Measurements from ENCODE around the gene PRPSAP1. TPM values are rescaled to one million over a fixed set of nuclear protein-coding genes. Genes with fewer than 3 reads are reported as not detected.

The PRPSAP1 gene
- total RNA-seq, 1 experiment from 2014 or later: 77.5 TPM

GRCh38 chr17:76343106-76343505 is 10.6 kb downstream of the PRPSAP1 start:
- intact Hi-C loops (cut with micrococcal nuclease; ENCODE audit: unreplicated experiment): no loop called here
- ChIA-PET CTCF (no interaction called here), POLR2A (ENCODE audit: low non-redundant PET) (no interaction called here)
- H3K4me1 ChIP-seq (ENCODE audit: insufficient read depth, low read length, poor library complexity, severe bottlenecking): no peaks in the 10 kb centered on the region
- no peak overlapping the region for H3K4me3 ChIP-seq (ENCODE audit: low read depth, low read length, poor library complexity, severe bottlenecking)
- no peak for TF ChIP-seq EZH2 (IDR thresholded peaks at IDR 0.05; ENCODE audit: borderline replicate concordance, low read depth, low read length, poor library complexity, severe bottlenecking)
- TF ChIP-seq CTCF (conservative IDR thresholded peaks at IDR 0.05; ENCODE audit: low read depth, low read length): no peak
- BruUV-seq (replicated peaks): no TSS peak
- no peaks in the 10 kb centered on the region for H3K27me3 ChIP-seq (replicated peaks; ENCODE audit: insufficient read depth, low read depth, low read length, poor library complexity)
- no peak for DNase-seq (ENCODE audit: low spot score)
- peaks cover 17% of the 10 kb centered on the region for H3K36me3 ChIP-seq (ENCODE audit: insufficient read depth, low read length, poor library complexity, severe bottlenecking)
- H3K27ac ChIP-seq (ENCODE audit: low read depth, low read length, poor library complexity, severe bottlenecking): no peak overlapping the region
- no peaks in the 10 kb centered on the region for H3K9me3 ChIP-seq (ENCODE audit: low read depth, low read length, poor library complexity, severe bottlenecking)

GRCh38 chr17:76341301-76341700 is 12.4 kb downstream of the PRPSAP1 start:
- Histone ChIP-seq H3K9me3 (ENCODE audit: low read depth, low read length, poor library complexity, severe bottlenecking) (no peaks in the 10 kb centered on the region), H3K27me3 (replicated peaks; ENCODE audit: insufficient read depth, low read depth, low read length, poor library complexity) (no peaks in the 10 kb centered on the region), H3K4me3 (ENCODE audit: low read depth, low read length, poor library complexity, severe bottlenecking) (no peak overlapping the region), H3K36me3 (ENCODE audit: insufficient read depth, low read length, poor library complexity, severe bottlenecking) (peaks cover 13% of the 10 kb centered on the region), H3K27ac (ENCODE audit: low read depth, low read length, poor library complexity, severe bottlenecking) (no peak overlapping the region), H3K4me1 (ENCODE audit: insufficient read depth, low read length, poor library complexity, severe bottlenecking) (no peaks in the 10 kb centered on the region)
- no peak for TF ChIP-seq EZH2 (IDR thresholded peaks at IDR 0.05; ENCODE audit: borderline replicate concordance, low read depth, low read length, poor library complexity, severe bottlenecking)
- no peak for TF ChIP-seq CTCF (conservative IDR thresholded peaks at IDR 0.05; ENCODE audit: low read depth, low read length)
- BruUV-seq (replicated peaks): no TSS peak
- ChIA-PET POLR2A (ENCODE audit: low non-redundant PET) (no interaction called here), CTCF (no interaction called here)
- intact Hi-C loops (cut with micrococcal nuclease; ENCODE audit: unreplicated experiment): no loop called here
- no peak for DNase-seq (ENCODE audit: low spot score)

- H3K27me3 ChIP-seq (replicated peaks; ENCODE audit: insufficient read depth, low read depth, low read length, poor library complexity): no peaks in the 10 kb centered on the region
- no peak overlapping the region for H3K4me3 ChIP-seq (ENCODE audit: low read depth, low read length, poor library complexity, severe bottlenecking)
- no peak for DNase-seq (ENCODE audit: low spot score)
- ChIA-PET CTCF (no interaction called here), POLR2A (ENCODE audit: low non-redundant PET) (no interaction called here)
- H3K27ac ChIP-seq (ENCODE audit: low read depth, low read length, poor library complexity, severe bottlenecking): no peak overlapping the region
- intact Hi-C loops (cut with micrococcal nuclease; ENCODE audit: unreplicated experiment): no loop called here
- H3K9me3 ChIP-seq (ENCODE audit: low read depth, low read length, poor library complexity, severe bottlenecking): no peaks in the 10 kb centered on the region
- no peaks in the 10 kb centered on the region for H3K4me1 ChIP-seq (ENCODE audit: insufficient read depth, low read length, poor library complexity, severe bottlenecking)
- no TSS peak for BruUV-seq (replicated peaks)
- peaks cover 8% of the 10 kb centered on the region for H3K36me3 ChIP-seq (ENCODE audit: insufficient read depth, low read length, poor library complexity, severe bottlenecking)
- TF ChIP-seq EZH2 (IDR thresholded peaks at IDR 0.05; ENCODE audit: borderline replicate concordance, low read depth, low read length, poor library complexity, severe bottlenecking) (no peak), CTCF (conservative IDR thresholded peaks at IDR 0.05; ENCODE audit: low read depth, low read length) (no peak)
These were observed 16.3 kb downstream of the PRPSAP1 start for GRCh38 chr17:76337413-76337777.
